Effector CD8-positive, alpha-beta T cell (primary cell): Measurements from ENCODE around the gene FGF9.

Experiments
- DNase-seq: peaks from one replicate; lab custom pipeline; 2025; lab: John Stamatoyannopoulos, UW

Gene FGF9

GRCh38 chr13:21710163-21710562 lies 39.3 kb downstream of the FGF9 start:
- no peak for DNase-seq

DNA sequence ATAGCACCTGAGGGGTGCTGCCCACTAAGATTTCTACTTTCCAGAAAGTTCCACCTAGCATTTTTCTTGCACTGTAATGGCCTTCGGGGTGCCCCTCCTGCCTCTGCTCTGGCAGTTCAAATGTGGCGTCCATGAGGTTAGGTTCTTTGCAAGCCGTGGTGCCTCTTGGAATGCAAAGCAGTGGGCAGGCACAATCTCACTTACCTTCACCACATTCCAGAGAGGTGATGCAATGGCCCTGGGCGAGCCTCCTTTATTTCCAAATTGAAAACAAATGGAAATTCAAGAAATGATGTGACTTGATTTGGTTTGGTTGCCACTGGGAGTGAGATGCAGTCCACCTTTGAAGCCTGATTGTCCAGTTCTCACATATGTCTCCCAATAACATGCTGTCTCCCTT lies 46.9 kb downstream of the FGF9 start:
- no peak for DNase-seq

GRCh38 chr13:21719463-21719862 lies 48.6 kb downstream of the FGF9 start:
- no peak for DNase-seq

- DNase-seq: no peak
Measured at GRCh38 chr13:21723807-21724505, 53.1 kb downstream of the FGF9 start.

- DNase-seq: no peak
Measured at GRCh38 chr13:21730186-21730880, 59.5 kb downstream of the FGF9 start.

- no peak for DNase-seq
Measured at GRCh38 chr13:21733475-21734263, 62.8 kb downstream of the FGF9 start.

DNA sequence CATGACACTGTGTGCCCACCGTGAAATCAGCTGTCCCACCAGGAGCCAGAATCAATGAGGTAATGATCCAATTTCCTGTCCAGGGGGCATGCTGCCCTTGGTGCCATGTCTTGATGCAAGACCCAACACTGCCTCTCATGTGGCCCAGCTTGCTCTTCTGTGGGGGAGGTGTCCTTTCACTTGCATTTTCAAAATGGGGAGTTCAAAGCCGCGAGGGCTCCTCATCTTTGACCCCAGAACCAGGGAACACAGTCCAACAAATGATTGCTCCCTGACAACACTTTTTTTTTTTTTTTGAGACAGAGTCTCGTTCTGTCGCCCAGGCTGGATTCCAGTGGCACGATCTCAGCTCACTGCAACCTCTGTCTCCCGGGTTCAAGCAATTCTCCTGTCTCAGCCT lies 64.1 kb downstream of the FGF9 start:
- no peak for DNase-seq

- DNase-seq: no peak
Measured at GRCh38 chr13:21735701-21736401, 65.0 kb downstream of the FGF9 start.

GRCh38 chr13:21736926-21737325 lies 66.1 kb downstream of the FGF9 start:
- no peak for DNase-seq

DNA sequence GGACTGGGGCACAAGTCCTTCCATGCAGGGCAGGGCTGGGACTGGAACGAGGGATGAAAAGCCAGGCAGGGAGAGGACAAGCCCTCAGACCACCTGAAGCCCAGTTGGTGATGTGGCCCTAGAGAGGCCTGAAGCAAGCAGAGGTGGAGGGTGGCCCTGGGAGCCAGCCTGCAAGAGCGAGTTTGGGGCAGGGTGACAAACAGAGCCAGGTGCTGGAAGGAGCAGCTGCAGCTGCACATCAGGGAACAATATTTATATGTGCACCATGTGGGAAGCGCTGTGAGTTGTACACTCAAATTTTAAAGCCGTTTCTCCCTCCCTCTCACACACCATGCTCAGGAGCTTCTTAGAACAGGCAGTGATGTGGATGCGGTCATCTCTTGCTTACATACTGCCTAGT lies 67.8 kb downstream of the FGF9 start:
- DNase-seq: no peak

DNA sequence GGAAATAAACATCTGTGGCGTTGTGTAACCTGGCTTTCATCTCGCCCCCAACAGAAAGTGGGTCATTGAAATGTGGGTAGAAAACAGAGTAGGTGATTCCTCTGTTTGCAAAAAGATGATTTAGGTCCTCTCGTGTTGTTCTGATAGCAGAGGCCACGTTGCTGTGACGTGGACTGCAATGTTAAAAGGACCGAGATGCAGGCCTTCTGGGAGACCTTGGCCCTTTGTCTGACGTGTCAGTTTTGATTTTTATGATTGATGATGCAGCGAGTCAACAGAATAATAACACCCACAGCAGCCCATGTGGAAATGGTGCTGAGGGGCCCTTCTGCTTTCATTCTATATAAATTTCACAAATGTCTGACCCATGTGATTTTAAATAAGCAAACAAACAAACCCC lies 68.9 kb downstream of the FGF9 start:
- no peak for DNase-seq

DNA sequence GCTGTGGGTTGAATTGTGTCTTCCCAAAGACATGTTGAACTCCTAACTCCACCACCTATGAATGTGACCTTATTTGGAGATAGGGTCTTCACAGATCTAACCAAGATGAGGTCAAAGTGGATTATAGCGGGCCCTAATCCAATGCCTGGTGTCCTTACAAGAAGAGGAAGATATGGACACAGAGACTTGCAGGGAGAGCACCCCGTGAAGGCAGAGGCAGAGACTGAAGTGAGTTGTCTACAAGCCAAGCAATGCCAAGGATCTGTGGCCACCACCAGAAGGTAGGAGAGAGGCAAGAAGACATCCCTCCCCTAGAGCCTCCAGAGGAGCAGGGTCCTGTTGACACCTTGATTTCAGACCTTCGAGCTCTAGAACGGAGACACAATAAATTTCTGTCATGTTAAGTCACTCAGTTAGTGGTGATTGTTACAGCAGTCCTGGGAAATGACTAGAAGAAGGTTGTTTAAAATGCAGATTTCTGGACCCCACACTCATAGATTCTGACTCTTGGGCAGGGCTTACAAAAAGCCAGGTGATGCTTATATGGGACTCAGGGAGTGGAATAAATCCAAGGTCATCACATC lies 70.6 kb downstream of the FGF9 start:
- DNase-seq: no peak

- no peak for DNase-seq
Measured at GRCh38 chr13:21742096-21742495, 71.2 kb downstream of the FGF9 start.

GRCh38 chr13:21744149-21744548 lies 73.3 kb downstream of the FGF9 start:
- DNase-seq: no peak

- no peak for DNase-seq
Measured at GRCh38 chr13:21745307-21745706, 74.4 kb downstream of the FGF9 start.

DNA sequence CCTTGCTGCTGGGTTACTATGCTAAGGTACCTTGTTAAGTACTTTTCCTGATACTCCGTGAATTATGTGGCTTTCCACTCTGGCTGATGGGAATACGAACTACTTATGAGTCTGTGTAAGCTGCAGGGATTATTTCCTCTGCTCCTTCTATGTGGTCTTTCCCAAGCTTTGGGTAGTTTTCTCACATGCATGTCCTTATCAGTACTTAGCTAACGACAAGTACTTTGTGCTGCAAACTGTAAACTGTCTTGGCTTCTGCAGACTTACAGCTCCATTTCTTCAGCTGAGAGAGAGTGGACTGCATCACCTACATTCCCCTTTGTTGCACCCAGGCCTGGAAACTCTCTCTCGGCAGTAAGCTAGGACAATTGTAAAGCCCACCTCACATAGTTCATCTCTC lies 76.6 kb downstream of the FGF9 start:
- no peak for DNase-seq

GRCh38 chr13:21748166-21748565 lies 77.3 kb downstream of the FGF9 start:
- no peak for DNase-seq

DNA sequence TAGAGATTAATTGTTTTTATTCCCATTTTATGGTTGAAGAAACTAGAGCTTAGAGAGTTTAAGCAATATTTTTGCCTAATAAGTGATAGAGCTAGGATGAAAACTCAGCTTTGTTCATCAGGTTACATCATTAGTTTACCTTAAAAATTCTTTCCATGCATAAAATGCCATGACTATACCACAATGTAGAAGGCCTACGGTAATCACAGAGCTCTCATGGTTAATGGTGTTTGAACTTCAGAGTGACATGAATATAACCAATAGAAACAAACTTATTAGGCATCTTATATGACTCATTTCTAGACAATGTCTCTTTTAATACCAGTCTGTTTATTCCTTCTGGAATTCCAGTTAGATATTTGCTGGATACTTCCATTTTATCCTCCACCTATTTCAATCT lies 78.5 kb downstream of the FGF9 start:
- DNase-seq: no peak

DNA sequence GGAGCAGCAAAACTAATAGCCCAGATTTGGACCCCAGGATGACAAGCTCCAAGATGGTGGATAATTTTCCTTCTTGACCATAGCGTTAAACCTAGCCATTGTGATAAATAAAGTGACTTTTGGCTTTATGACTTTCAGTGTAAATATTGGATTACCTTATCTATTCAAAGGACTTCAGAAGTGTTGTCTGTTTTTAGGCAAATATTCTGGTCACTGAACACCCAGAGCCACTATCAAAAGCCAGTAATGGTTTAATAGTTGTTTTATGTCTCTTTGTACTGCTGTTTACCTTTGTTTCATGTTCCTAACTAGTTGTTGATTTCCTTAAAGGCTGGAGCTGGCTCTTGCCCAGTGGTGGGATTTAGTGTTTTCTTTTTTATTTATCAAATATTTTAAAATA lies 81.6 kb downstream of the FGF9 start:
- DNase-seq: no peak

- no peak for DNase-seq
Measured at GRCh38 chr13:21753117-21753729, 82.3 kb downstream of the FGF9 start.
